GM18870 (cell line): Measurements from ENCODE around the gene ARPP19.
A peak's percentile ranks its signal among the peaks of the same experiment; 100 is the strongest.
"Not testable (repeated sequence)": the region's sequence is repeated elsewhere in the genome, so short reads cannot be mapped to it uniquely, and the experiment has no call there.

Experiments used
- ATAC-seq: cut with Tn5 transposase; IDR thresholded peaks from one replicate; pipeline ENCODE4 v1.9.1; 2021; ENCODE audit warnings: moderate library complexity; ENCODE audit not compliant: unreplicated experiment

ARPP19 gene

DNA sequence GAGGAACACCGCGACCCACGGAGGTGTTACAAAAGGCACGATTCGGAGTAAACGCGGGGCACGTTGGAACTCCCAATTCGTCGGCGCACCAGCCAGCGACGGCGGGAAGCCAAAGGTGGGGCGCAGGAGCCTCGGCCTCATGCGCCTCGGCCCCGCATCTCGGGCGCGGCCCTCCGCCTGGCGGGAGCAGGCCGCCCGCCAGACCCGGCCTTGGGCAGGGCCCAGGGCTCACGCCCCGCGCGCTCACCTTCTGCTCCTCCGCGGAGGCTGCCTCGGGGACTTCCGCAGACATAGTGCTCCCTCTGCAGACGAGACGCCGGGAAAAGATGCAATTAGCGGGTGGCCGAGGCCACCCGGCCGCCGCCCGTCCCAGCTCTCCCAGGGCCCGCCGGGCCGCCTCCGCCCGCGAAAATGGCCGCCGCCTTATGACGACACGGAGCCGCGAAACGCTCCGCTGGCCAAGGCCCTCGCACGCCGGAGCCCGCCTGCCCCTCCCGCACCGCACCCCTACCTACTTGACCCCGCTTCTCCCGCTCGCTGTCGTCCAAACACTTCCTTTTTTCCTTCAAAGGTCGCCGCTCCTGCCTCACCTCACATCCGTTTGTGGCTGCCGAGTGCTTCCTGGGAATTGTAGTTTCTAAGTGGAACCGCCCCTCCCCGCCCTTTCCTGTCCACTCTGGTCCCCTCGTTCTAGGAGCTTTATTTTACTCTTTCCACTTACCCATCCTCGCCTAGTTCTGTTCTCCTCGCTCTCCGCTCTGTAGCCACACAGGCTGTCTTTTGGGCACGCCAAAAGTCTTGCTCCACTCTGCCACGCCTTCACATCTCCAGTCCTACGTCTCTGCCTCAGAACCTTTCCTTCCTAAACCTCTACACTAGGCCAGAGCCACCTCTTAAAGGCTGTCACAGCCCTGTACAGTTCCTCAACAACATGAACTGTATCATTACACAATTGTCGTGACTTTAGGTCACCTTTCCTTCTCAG, at the start of gene ARPP19:
ARPP19 (minus strand) TSS at position 430 of the 985 bp plus-strand sequence; CDS start at position 292, 138 bp downstream.
- peak; percentile 59 for ATAC-seq

DNA sequence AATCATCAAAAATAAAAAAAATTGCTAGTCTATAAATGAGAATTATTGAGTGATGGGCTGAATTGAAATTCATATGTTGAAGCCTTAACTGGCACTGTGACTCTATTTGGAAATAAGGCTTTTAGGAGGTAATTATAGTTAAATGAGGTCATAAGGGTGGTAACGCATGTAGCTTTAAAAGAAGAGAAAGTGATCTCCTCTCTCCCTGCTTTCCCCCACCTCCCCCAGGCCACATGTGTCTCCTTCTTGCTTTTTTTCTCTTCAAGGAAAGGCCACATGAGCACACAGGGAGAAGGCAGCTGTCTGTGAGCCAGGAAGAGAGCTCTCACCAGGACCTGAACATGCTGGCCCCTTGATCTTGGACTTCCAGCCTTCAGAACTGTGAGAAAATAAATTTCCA, 48.2 kb upstream of the ARPP19 start:
- no peak for ATAC-seq

- ATAC-seq = no peak
These were observed 46.5 kb upstream of the ARPP19 start for GRCh38 chr15:52615302-52615701.

- no peak for ATAC-seq
These were observed 40.8 kb upstream of the ARPP19 start for GRCh38 chr15:52609593-52609992.

- ATAC-seq = no peak
These were observed 15.6 kb upstream of the ARPP19 start for GRCh38 chr15:52584414-52584813.

DNA sequence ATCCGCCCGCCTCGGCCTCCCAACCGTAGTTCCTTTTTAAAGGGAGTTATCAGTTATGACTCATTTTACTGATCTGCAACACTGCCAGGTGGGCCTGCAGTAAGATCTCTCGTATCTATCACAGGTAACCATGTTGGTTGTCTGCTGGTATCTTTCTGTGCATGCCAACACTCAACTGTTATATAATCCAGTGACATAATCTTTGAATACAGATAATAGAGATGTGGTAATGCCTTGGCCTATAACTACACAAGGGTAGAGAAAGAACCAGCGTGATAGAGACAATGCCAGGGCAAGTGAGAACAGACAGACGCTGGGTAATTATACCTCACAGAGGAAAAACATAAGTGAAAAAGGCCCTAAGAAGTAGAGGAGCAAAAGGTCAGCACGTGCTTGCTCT, 11.0 kb upstream of the ARPP19 start:
- ATAC-seq = no peak

GRCh38 chr15:52576692-52577091, 7.9 kb upstream of the ARPP19 start:
- ATAC-seq = no peak

- not testable (repeated sequence) for ATAC-seq
These were observed 6.7 kb upstream of the ARPP19 start for GRCh38 chr15:52575573-52575972.

- ATAC-seq = no peak
These were observed 6.2 kb upstream of the ARPP19 start for GRCh38 chr15:52575072-52575471.

DNA sequence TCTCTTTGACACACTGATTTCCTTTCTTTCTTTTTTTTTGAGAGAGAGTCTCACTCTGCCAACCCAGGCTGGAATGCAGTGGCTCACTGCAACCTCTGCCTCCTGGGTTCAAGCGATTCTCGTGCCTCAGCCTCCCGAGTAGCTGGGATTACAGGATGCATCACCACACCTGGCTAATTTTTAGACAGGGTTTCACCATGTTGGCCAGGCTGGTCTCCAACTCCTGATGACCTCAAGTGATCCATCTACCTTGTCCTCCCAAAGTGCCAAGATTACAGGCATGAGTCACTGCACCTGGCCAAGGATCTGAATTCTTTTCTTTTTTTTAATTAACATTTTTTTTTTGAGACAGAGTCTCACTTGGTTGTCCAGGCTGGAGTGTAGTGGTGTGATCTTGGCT, 5.8 kb upstream of the ARPP19 start:
- not testable (repeated sequence) for ATAC-seq

DNA sequence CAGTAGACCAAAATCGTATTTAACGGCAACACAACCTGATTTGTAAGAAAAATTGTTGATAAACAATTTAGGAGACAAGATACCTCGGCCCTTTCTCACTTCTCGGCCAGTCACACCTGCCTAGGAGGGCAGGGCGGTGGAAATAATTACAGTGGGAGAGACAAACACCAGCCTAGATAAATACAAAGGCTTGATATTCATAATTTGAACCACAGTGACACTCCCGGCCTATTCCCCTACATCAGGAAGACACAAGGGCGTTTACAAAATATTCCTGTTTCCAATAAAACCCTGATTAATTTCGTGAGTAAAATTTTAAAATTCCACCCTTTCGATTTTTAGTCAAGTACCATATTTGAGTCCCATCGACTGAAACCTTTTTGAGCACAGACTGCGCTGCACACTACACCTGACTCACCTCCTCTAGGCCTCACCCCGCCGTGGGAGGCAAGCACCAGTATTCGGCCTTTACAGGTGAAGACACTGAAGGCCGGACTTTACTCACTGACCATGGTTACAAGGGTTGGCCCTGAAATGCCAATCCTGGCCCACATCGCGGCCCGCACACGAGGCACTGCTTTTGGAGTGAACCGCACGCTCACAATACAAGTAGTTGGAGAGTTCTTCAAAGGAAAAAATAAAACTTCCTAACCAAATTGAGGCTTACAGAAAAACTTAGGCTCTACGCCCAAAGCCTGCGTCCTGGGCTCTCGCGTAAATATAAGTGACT, 794 bp downstream of the ARPP19 start:
- ATAC-seq = no peak

DNA sequence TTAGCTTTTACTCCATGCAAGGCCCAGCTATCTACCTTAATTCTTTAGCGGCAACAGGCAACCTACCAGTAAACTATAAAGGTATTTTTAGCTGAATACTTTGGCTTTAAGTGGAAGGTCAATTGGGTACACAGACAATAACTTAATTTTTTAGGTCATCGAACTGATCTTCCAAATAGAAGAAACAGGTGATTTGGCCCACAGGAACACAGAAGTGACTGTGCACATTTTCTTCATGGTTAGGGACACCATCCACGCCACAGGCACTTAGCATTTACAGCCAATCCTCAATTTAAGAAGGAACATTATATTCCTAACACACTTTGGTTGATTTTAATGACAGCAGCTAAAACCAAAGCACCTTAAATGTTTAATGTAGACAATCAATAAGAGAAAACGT, 1.9 kb downstream of the ARPP19 start:
- ATAC-seq = no peak

GRCh38 chr15:52565417-52566358, 3.1 kb downstream of the ARPP19 start:
- peak; percentile 48 for ATAC-seq

GRCh38 chr15:52563501-52564060, 5.2 kb downstream of the ARPP19 start:
- ATAC-seq = no peak

DNA sequence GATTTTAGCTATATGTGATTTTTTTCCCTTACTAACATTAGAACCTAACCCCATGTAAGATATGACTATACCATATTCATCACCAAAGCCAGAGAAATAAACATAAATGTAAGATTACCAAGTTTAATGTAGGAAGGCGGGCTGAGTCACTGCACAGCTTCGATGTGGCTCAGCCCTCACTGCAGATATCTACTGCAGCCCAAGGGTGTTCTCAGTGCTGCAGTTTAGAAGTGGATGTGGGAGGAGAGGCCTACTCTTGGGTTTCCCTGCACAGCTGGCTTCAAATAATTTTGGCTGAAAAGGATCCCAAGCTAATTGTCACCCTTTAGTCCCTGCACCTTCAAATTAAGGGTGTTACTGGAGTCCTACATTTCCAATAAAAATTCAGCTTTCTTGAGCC, 9.3 kb downstream of the ARPP19 start:
- no peak for ATAC-seq

DNA sequence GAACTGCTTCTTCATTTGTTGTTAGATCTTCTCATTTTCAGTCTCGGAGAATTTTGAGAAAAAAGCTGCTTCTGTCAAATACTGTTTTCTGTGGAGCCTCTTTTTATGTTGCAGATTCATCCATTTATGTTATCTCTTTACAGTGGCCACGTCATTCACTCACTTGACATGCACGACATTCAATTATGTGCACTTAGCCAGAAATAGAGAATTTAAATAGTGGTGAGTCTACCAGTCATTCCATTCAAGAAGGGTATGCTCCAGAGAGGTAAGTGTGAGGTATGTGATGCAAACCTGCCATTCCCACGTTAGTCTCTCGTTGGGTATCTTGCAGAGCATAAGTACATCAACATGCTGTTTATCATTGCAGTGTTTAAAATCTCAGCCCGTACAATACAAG, 9.8 kb downstream of the ARPP19 start:
- no peak for ATAC-seq

DNA sequence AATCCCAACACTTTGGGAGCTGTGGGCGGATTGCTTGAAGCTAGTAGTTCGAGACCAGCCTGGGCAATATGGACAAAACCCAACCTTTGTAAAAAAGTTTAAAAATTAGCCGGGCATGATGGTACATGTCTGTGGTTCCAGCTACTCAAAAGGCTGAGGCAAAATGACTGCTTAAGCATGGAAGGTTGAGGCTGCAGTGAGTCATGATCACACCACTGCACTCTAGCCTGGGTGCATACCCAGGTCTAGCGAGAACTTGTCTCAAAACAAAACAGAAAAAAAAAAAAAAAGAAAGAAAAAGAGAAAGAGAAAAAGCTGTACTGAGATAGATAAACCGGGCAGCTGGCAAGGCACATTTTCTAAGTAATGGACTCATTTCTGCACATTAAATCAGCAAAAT, 10.6 kb downstream of the ARPP19 start:
- peak; percentile 85 for ATAC-seq

GRCh38 chr15:52557274-52557641, 11.6 kb downstream of the ARPP19 start:
- no peak for ATAC-seq

DNA sequence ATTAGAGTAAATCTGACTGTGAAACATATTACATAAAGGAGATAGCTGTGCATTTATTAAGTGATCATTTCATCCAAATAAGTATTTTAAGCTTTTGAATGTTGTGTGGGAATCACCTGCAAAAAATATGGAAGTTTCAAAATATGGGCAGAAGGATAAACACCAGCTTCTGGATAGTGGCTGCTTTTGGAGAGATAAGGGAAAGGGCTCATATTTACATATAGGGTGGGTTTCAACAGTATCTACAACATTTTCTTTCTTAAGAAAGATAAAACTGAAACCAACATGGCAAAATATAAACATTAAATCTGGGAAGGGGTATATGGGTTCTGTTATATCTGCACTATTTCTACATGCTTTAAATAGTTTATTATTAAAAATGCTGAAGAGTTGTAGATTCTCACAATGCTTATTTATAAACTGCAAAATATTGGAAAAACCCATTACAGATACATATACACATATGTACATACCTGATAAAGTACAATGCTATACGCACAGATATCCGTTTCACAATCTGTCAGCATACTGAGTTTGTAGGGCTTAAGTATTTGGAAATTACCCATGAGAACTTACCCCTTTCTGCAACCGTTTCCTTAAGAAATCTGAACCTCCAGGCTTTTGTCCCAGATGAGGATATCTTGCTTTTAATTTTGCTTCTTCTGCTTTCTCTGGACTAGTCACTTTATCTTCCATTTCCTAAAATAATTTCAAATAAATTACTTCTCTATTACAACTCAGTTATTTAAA, 12.1 kb downstream of the ARPP19 start:
- ATAC-seq = no peak

- no peak for ATAC-seq
These were observed 16.5 kb downstream of the ARPP19 start for GRCh38 chr15:52552303-52552702.
